Activated naive CD8-positive, alpha-beta T cell (primary cell): ENCODE data around the gene SCYL3.
"Not testable (repeated sequence)": the region's sequence is repeated elsewhere in the genome, so short reads cannot be mapped to it uniquely, and the experiment has no call there.

Experiments
- H3K27ac Mint-ChIP-seq: one replicate; pipeline ENCODE4 v1.8.0; 2021; ENCODE audit warnings: mixed read lengths
- H3K27me3 Mint-ChIP-seq: one replicate; pipeline ENCODE4 v1.8.0; 2021; ENCODE audit warnings: mixed read lengths
- H3K36me3 Mint-ChIP-seq: one replicate; pipeline ENCODE4 v1.8.0; 2021; ENCODE audit warnings: mixed read lengths
- H3K4me1 Mint-ChIP-seq: one replicate; pipeline ENCODE4 v1.8.0; 2021; ENCODE audit warnings: low read depth, mixed read lengths
- H3K4me3 Mint-ChIP-seq: one replicate; pipeline ENCODE4 v1.8.0; 2021; ENCODE audit warnings: mild to moderate bottlenecking, mixed read lengths
- H3K9me3 Mint-ChIP-seq: one replicate; pipeline ENCODE4 v1.8.0; 2021; ENCODE audit warnings: low read depth, mixed read lengths

SCYL3 gene

GRCh38 chr1:169889871-169890270 lies 3.8 kb downstream of the SCYL3 start:
- H3K36me3 Mint-ChIP-seq, result peaks cover 15% of the 10 kb centered on the region
- peak overlapping the region; percentile 85 for H3K27ac Mint-ChIP-seq
- H3K4me1 Mint-ChIP-seq, result peaks cover 67% of the 10 kb centered on the region
- no peaks in the 10 kb centered on the region for H3K27me3 Mint-ChIP-seq
- peak overlapping the region; percentile 2 for H3K4me3 Mint-ChIP-seq
- H3K9me3 Mint-ChIP-seq, result no peaks in the 10 kb centered on the region

GRCh38 chr1:169886931-169887330 lies 6.8 kb downstream of the SCYL3 start:
- Mint-ChIP-seq H3K9me3 (no peaks in the 10 kb centered on the region), H3K4me1 (peaks cover 61% of the 10 kb centered on the region), H3K4me3 (no peak overlapping the region), H3K36me3 (peaks cover 23% of the 10 kb centered on the region), H3K27ac (no peak overlapping the region), H3K27me3 (no peaks in the 10 kb centered on the region)

GRCh38 chr1:169886422-169886821 lies 7.3 kb downstream of the SCYL3 start:
- H3K4me3 Mint-ChIP-seq, result no peak overlapping the region
- peaks cover 60% of the 10 kb centered on the region for H3K4me1 Mint-ChIP-seq
- H3K36me3 Mint-ChIP-seq, result peaks cover 26% of the 10 kb centered on the region
- no peaks in the 10 kb centered on the region for H3K9me3 Mint-ChIP-seq
- no peaks in the 10 kb centered on the region for H3K27me3 Mint-ChIP-seq
- H3K27ac Mint-ChIP-seq, result no peak overlapping the region

GRCh38 chr1:169885207-169885606 lies 8.5 kb downstream of the SCYL3 start:
- Mint-ChIP-seq H3K9me3 (no peaks in the 10 kb centered on the region), H3K27ac (peak overlapping the region; percentile 2), H3K4me3 (no peak overlapping the region), H3K4me1 (peaks cover 53% of the 10 kb centered on the region), H3K27me3 (no peaks in the 10 kb centered on the region), H3K36me3 (peaks cover 28% of the 10 kb centered on the region)

GRCh38 chr1:169884634-169885033 lies 9.1 kb downstream of the SCYL3 start:
- Mint-ChIP-seq H3K27me3 (no peaks in the 10 kb centered on the region), H3K4me3 (no peak overlapping the region), H3K4me1 (peaks cover 50% of the 10 kb centered on the region), H3K27ac (no peak overlapping the region), H3K36me3 (peaks cover 28% of the 10 kb centered on the region), H3K9me3 (no peaks in the 10 kb centered on the region)

- Mint-ChIP-seq H3K4me3 (no peak overlapping the region), H3K36me3 (peaks cover 25% of the 10 kb centered on the region), H3K4me1 (peaks cover 49% of the 10 kb centered on the region), H3K27me3 (no peaks in the 10 kb centered on the region), H3K9me3 (no peaks in the 10 kb centered on the region), H3K27ac (no peak overlapping the region)
Observed at GRCh38 chr1:169882039-169882511, 11.6 kb downstream of the SCYL3 start.

GRCh38 chr1:169879034-169879840 lies 14.5 kb downstream of the SCYL3 start:
- H3K27me3 Mint-ChIP-seq, result no peaks in the 10 kb centered on the region

GRCh38 chr1:169878498-169878897 lies 15.2 kb downstream of the SCYL3 start:
- no peak overlapping the region for H3K4me3 Mint-ChIP-seq
- peaks cover 29% of the 10 kb centered on the region for H3K36me3 Mint-ChIP-seq
- H3K27ac Mint-ChIP-seq, result no peak overlapping the region
- H3K4me1 Mint-ChIP-seq, result peaks cover 45% of the 10 kb centered on the region
- no peaks in the 10 kb centered on the region for H3K9me3 Mint-ChIP-seq
- no peaks in the 10 kb centered on the region for H3K27me3 Mint-ChIP-seq

More at GRCh38 chr1:169879034-169879840, 14.5 kb downstream of the SCYL3 start:
- Mint-ChIP-seq H3K9me3 (no peaks in the 10 kb centered on the region), H3K27ac (no peak overlapping the region), H3K36me3 (peaks cover 25% of the 10 kb centered on the region), H3K4me1 (peaks cover 41% of the 10 kb centered on the region), H3K4me3 (no peak overlapping the region)

GRCh38 chr1:169877800-169878491 lies 15.8 kb downstream of the SCYL3 start:
- Mint-ChIP-seq H3K36me3 (peaks cover 29% of the 10 kb centered on the region), H3K27ac (no peak overlapping the region), H3K27me3 (no peaks in the 10 kb centered on the region), H3K9me3 (no peaks in the 10 kb centered on the region), H3K4me3 (no peak overlapping the region), H3K4me1 (peaks cover 44% of the 10 kb centered on the region)

- Mint-ChIP-seq H3K36me3 (peaks cover 39% of the 10 kb centered on the region), H3K27ac (peak overlapping the region; percentile 66), H3K4me1 (peaks cover 30% of the 10 kb centered on the region), H3K27me3 (no peaks in the 10 kb centered on the region), H3K9me3 (no peaks in the 10 kb centered on the region), H3K4me3 (no peak overlapping the region)
Observed at GRCh38 chr1:169874229-169874628, 19.5 kb downstream of the SCYL3 start.

- Mint-ChIP-seq H3K4me1 (peaks cover 25% of the 10 kb centered on the region), H3K36me3 (peaks cover 40% of the 10 kb centered on the region), H3K27me3 (no peaks in the 10 kb centered on the region), H3K9me3 (no peaks in the 10 kb centered on the region), H3K4me3 (no peak overlapping the region), H3K27ac (no peak overlapping the region)
Observed at GRCh38 chr1:169873582-169874199, 20.0 kb downstream of the SCYL3 start.

GRCh38 chr1:169872906-169873305 lies 20.8 kb downstream of the SCYL3 start:
- Mint-ChIP-seq H3K27ac (no peak overlapping the region), H3K4me1 (peaks cover 21% of the 10 kb centered on the region), H3K36me3 (peaks cover 45% of the 10 kb centered on the region), H3K27me3 (no peaks in the 10 kb centered on the region), H3K9me3 (no peaks in the 10 kb centered on the region), H3K4me3 (no peak overlapping the region)

GRCh38 chr1:169871988-169872387 lies 21.7 kb downstream of the SCYL3 start:
- not testable (repeated sequence) for H3K9me3 Mint-ChIP-seq, H3K27ac Mint-ChIP-seq, H3K27me3 Mint-ChIP-seq, H3K4me3 Mint-ChIP-seq
- Mint-ChIP-seq H3K36me3 (peaks cover 45% of the 10 kb centered on the region), H3K4me1 (peaks cover 16% of the 10 kb centered on the region)

- peaks cover 10% of the 10 kb centered on the region for H3K4me1 Mint-ChIP-seq
- H3K4me3 Mint-ChIP-seq, result no peak overlapping the region
- H3K9me3 Mint-ChIP-seq, result no peaks in the 10 kb centered on the region
- peaks cover 42% of the 10 kb centered on the region for H3K36me3 Mint-ChIP-seq
- H3K27me3 Mint-ChIP-seq, result no peaks in the 10 kb centered on the region
- H3K27ac Mint-ChIP-seq, result no peak overlapping the region
Observed at GRCh38 chr1:169869426-169869825, 24.3 kb downstream of the SCYL3 start.

- Mint-ChIP-seq H3K27me3 (no peaks in the 10 kb centered on the region), H3K4me1 (peaks cover 6% of the 10 kb centered on the region), H3K4me3 (no peak overlapping the region), H3K9me3 (no peaks in the 10 kb centered on the region), H3K27ac (no peak overlapping the region), H3K36me3 (peaks cover 40% of the 10 kb centered on the region)
Observed at GRCh38 chr1:169868978-169869377, 24.7 kb downstream of the SCYL3 start.
